IPS-18c (cell line): ENCODE data around the gene ARHGAP36.

Experiments used
- H3K4me3 ChIP-seq: 2 replicates; pipeline ENCODE4 v1.7.0; 2013; ENCODE audit warnings: low read depth, mild to moderate bottlenecking, low read length, moderate library complexity; ENCODE audit not compliant: insufficient read depth
- H3K9me3 ChIP-seq: one replicate; pipeline ENCODE4 v1.6.1; 2013; ENCODE audit warnings: mild to moderate bottlenecking, low read length, moderate library complexity; ENCODE audit not compliant: control insufficient read depth, insufficient read depth

The ARHGAP36 gene

DNA sequence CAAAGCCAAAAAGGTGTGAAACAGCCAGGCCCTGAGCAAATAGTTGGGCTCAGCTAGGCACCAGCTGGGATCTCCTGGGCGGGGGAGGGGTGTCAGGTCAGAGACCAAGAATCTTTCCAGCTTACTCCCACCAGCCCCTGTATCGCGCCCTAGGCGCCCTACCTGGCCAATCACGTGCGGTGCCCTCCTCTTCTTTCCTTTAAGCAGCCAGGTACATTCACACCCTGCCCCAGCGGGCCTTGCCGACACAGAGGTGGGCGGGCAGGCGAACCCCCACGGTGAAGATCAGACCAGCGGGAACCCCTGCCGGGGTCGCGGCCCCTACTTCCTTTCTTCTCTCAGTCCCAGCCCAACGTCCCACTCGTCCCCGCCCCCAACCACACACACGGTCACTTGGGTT lies 9.1 kb downstream of the ARHGAP36 start:
- H3K9me3 ChIP-seq = no peaks in the 10 kb centered on the region
- H3K4me3 ChIP-seq = peak overlapping the region; percentile 50; the same call in 1 of the 2 replicates

DNA sequence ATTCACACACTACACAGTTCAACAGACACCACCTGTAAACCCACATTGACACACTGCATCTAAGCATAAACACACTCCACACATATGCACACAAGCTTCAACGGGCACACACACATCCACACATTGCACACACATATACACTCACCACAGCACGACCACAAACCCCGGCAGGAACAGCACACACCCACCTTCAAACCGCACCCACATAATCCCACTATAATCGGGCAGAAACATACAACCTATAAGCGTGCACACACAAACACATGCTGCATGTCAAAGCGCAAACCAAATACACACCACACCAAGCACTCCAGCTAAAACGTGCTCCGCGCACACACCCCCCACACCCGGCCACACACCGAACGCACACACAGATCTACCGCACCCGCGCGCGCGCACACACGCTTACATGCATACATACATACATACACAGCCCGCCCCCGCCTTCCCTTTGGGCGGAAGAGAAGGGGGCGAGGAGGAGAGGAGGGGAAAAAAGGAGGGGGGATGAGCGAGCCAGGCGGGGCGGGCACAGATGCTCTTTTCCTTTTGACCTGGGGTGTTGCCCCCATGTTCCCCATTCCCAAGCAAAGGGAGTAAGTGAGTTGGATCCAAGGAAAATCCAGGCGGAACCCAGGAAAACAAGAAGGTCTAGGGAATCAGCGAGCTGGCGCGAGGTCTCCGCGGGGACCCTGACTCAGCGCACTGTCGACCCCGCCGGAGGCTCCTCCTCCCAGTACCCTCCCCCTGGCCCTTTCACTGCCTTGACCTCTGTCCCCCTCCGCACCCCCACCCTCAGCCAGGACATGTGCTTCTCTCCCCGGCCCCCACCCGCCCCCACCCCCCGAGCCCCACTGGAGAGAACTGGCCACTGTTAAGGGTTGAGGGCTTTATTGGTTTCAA lies 9.9 kb downstream of the ARHGAP36 start:
- H3K4me3 ChIP-seq = peak overlapping the region; percentile 50
- peaks cover 2% of the 10 kb centered on the region for H3K9me3 ChIP-seq

DNA sequence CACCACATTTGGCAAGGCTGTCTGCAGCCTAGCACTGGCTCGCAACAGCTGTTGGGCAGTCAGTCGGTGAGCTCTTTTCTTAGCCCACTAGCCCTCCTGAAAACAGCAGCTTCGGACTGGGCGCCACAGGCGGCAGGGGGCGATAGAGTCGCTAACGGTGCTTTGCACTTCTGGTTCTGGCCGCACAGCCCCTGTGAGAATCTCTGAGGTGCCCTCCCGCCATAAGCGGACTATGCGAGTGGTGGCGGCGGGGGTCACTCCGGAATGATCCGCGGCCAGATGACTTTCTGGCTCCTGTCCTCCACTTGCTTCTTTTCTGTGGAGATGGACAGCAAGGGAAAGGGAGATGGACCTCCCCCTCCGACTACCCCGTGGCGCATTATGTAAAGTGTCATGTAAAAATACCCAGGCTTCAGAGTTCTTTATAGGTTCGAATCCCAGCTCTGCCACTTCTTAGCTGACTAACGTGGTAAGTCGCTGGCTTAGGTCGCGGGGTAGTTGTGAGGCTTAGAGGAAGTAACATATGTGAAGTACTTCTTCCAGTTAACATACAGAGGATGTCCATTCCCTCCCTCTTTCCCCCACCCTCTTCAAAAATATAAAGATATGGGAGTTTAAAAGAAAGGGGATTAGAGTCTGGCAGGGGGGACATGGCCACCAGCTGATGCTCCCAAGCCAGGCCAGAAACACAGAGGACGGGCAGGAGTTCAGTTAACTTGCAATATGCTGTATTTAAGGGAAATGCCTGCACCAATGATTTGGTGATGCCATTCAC lies 11.0 kb downstream of the ARHGAP36 start:
- Histone ChIP-seq H3K4me3 (no peak overlapping the region), H3K9me3 (peaks cover 4% of the 10 kb centered on the region)

DNA sequence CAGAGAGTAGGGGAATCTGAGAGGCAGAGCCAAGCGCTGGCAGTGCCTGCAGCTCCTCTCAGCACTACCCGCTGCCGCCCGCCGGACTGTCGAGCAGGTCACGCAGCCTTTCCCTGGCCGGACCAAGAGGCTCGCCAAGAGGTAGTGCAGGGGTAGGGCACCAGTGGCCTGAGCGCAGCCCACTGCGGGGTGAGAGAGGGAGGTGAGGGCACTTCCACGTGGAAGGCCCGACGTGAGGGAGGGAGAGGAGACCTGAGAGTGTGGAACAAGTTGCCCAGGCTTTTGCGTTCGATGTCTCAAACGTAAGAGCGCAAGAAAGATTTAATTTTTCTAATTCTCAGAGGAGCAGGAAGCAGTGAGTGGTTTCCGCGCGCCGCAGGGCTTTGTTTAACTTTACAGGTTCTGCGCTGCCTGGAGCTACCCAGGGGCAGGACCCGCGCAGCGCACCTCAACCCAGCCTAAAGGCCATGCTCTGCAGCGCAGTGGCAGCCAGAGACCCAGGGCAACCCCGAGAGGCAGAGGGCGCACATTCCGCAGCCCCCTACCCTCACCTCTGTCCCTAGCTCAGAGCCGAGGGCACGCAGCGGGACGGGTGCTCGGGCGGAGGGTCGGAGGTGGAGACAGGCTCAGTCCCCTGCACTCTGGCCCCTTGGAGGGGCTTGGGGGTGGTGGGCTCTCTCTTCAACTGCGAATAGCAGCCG lies 14.9 kb downstream of the ARHGAP36 start:
- H3K4me3 ChIP-seq = peak overlapping the region; percentile 36
- H3K9me3 ChIP-seq = peaks cover 6% of the 10 kb centered on the region

DNA sequence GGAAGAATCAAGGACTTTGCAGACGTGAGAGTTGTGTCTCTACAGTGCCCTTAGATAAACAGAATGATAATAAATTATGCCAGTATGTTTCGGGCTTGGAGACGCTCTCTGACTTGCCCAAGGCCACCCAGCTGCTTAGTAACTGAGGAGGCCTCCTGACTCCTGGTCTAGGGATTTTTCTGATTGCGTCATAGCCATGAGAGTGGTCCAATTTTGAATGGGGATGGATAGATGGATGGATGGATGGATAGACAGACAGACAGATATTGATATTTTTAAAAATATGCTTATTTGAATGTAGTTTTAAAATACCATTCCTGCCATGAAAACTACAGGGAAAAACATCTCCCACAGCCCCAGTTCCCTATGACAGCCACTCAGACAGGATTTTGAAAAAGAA lies 15.5 kb downstream of the ARHGAP36 start:
- Histone ChIP-seq H3K9me3 (peaks cover 7% of the 10 kb centered on the region), H3K4me3 (peak overlapping the region; percentile 36; the same call in 1 of the 2 replicates)

DNA sequence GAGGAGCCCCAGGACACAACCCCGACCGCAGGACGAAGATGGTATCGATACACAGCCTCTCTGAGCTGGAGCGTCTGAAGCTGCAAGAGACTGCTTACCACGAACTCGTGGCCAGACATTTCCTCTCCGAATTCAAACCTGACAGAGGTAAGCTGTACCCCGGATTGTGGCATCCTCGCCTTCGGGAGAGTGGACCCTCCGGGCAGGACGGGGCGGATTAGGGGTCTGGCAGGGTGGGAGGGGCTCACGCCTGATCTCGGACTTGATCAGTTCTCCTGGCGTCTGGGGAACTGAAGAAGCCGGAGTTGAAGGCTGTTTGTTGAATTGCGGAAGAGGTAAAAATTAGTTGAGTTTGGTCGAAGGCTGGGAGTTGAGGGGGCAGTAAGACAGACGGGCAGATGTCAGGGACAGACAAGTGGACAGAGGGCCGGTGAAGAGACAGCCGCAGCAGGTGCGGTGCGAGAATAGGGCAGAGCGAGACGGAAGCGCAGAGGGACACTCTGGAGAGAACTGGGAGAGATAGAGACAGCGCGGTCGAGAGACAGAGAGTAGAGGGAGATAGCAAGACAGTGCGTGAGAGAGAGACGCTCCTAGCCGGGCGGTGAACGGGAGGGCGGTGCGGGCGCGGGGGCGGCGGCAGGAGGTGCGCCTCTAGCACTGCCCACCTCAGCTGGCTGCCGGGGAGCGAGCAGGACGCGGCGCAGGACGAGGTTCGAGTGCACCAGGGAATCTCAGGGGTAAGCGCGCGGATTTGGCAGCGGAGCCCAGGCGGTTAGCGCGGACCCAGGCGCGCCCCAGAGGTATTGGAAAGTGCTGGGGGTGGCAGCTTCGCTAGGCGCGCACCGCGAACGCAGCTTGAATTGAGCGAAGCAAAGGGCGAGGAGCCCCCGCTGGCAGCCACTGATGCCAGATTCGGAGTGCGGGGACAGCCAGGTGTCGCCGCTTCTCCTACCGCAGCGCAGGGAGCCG lies 23.9 kb downstream of the ARHGAP36 start:
- H3K9me3 ChIP-seq = peaks cover 12% of the 10 kb centered on the region
- H3K4me3 ChIP-seq = peak overlapping the region; percentile 36

DNA sequence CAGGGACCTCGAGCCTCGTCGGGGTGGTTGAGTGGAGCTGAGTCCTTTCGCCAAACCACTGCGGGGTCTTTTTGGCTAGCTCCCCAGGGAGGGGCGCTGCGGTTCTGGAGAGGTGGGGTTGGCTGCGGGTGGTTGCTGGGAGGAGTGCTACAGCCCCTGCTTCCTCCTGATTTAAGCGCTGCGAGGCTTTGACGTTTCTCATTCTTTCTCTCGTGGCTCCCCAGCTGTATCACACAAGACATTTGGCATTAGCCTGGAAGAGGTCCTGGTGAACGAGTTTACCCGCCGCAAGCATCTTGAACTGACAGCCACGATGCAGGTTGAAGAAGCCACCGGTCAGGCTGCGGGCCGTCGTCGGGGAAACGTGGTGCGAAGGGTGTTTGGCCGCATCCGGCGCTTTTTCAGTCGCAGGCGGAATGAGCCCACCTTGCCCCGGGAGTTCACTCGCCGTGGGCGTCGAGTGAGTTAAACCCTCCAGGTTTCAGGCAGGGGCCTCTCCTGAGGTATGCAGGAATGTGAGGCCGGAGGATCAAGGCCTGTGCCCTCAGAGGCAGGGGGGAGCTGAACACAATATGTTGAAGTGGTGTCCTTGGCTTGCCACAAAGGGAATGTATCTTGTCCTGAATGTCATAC lies 25.5 kb downstream of the ARHGAP36 start:
- Histone ChIP-seq H3K9me3 (peaks cover 11% of the 10 kb centered on the region), H3K4me3 (peak overlapping the region; percentile 31; the same call in 1 of the 2 replicates)

DNA sequence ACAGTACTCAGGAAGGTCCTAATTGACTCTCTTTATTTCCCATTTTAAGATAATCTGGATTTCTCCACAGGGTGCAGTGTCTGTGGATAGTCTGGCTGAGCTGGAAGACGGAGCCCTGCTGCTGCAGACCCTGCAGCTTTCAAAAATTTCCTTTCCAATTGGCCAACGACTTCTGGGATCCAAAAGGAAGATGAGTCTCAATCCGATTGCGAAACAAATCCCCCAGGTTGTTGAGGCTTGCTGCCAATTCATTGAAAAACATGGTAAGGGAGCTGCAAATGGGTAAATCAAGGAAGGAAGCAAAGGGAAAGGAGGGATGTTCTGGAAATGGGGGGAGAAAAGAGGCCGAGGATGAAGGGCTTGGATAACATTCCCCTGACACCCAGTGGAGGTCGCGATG lies 26.0 kb downstream of the ARHGAP36 start:
- Histone ChIP-seq H3K4me3 (peak overlapping the region; percentile 24; the same call in 1 of the 2 replicates), H3K9me3 (peaks cover 10% of the 10 kb centered on the region)

DNA sequence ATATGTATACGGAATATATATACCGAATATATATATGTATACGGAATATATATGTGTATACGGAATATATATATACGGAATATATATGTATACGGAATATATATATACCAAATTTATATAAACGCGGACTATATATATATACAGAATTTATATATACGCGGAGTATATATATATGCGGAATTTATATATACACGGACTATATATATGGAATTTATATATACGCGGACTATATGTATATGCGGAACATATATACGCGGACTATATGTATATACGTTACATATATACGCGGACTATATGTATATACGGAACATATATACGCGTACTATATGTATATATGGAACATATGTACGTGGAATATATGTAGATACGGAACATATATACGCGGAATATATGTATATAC lies 78.6 kb downstream of the ARHGAP36 start:
- Histone ChIP-seq H3K4me3 (no peak overlapping the region), H3K9me3 (peaks cover 5% of the 10 kb centered on the region)

DNA sequence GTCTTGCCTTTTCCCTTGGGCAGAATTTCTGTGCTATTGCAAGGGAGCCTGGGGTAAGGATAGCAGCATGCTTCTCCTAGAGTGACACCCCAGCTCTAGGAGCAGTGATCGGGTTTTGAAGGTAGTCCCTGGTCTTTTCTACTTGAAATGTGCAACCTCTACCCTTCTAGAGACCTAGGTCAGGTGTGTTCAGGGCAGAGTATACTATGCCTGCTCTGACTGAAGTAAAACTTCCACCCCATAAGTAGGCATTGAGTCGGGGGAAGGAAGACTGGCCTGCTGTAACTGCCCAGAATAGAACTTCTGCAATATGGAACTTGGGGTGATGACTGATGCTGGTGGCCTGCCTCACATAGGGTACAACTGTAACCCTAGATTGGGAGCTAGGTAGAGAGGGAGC lies 80.9 kb downstream of the ARHGAP36 start:
- Histone ChIP-seq H3K9me3 (no peaks in the 10 kb centered on the region), H3K4me3 (no peak overlapping the region)
